ENCODE data around the gene FAM98B.
A peak's percentile ranks its signal among the peaks of the same experiment; 100 is the strongest.

FAM98B gene

GRCh38 chr15:38474155-38474757, 20.3 kb downstream of the FAM98B start:
- Mint-ChIP-seq H3K27ac (no peak overlapping the region), H3K27me3 (no peaks in the 10 kb centered on the region), H3K4me3 (no peak overlapping the region), H3K4me1 (peaks cover 0 to 1% of the 10 kb centered on the region in 2 donors), H3K36me3 (peaks cover 22 to 34% of the 10 kb centered on the region in 2 donors), H3K9me3 (no peaks in the 10 kb centered on the region)
- DNase-seq (peak; percentile 7), ATAC-seq (replicated peaks) (peak; percentile 86 to 89)

GRCh38 chr15:38475361-38475760, 21.4 kb downstream of the FAM98B start:
- DNase-seq (no peak), ATAC-seq (replicated peaks) (no peak)
- no peaks in the 10 kb centered on the region for H3K27me3 Mint-ChIP-seq
- no peaks in the 10 kb centered on the region for H3K9me3 Mint-ChIP-seq
- peaks cover 22 to 39% of the 10 kb centered on the region in 2 donors for H3K36me3 Mint-ChIP-seq
- no peak overlapping the region for H3K27ac Mint-ChIP-seq
- peaks cover 1 to 5% of the 10 kb centered on the region in 2 donors for H3K4me1 Mint-ChIP-seq
- H3K4me3 Mint-ChIP-seq, result no peak overlapping the region

GRCh38 chr15:38476120-38476519, 22.2 kb downstream of the FAM98B start:
- Mint-ChIP-seq H3K27me3 (no peaks in the 10 kb centered on the region), H3K9me3 (no peaks in the 10 kb centered on the region), H3K27ac (no peak overlapping the region), H3K36me3 (peaks cover 22 to 40% of the 10 kb centered on the region in 2 donors), H3K4me3 (no peak overlapping the region), H3K4me1 (peaks cover 1 to 5% of the 10 kb centered on the region in 2 donors)
- no peak for ATAC-seq (replicated peaks)
- no peak for DNase-seq

DNA sequence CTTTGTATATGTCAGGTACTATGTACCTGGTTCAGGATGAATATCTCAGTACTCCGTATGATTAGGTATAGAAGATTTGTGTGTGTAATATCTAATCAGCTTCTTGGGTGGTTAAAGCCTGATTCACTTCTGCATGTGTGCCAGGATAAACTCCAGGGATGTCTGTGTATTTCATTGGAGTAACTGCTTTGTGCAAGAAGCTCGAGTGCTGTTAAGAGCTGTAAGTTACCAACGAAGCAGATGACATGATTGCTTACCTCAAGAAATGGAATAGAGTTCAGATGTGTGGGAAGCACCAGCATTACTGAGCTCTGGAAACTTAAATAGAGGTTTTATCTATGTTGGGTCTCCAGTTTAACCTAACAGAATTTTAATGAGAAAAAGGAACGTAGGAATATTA, 23.7 kb downstream of the FAM98B start:
- DNase-seq (no peak), ATAC-seq (replicated peaks) (no peak)
- peaks cover 25 to 49% of the 10 kb centered on the region in 2 donors for H3K36me3 Mint-ChIP-seq
- no peak overlapping the region for H3K4me3 Mint-ChIP-seq
- peaks cover 1 to 5% of the 10 kb centered on the region in 2 donors for H3K4me1 Mint-ChIP-seq
- H3K27ac Mint-ChIP-seq, result no peak overlapping the region
- H3K9me3 Mint-ChIP-seq, result no peaks in the 10 kb centered on the region
- no peaks in the 10 kb centered on the region for H3K27me3 Mint-ChIP-seq

DNA sequence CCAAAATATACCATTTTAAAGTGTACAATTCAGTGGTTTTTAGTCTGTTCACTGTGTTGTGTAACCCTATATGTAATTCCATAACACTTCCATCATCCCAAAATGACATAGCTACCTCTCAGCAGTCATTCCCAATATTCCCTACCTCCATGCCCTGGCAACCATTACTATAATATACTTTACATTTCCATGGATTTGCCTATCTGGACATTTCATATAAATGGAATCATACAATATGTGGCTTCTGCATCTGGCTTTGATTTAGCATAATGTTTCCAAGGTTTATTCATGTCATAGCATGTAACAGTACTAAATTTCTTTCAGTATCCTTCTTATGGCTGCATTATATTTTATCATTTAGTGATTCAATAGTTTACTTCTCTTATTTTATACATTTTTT, 25.3 kb downstream of the FAM98B start:
- no peak for ATAC-seq (replicated peaks)

DNA sequence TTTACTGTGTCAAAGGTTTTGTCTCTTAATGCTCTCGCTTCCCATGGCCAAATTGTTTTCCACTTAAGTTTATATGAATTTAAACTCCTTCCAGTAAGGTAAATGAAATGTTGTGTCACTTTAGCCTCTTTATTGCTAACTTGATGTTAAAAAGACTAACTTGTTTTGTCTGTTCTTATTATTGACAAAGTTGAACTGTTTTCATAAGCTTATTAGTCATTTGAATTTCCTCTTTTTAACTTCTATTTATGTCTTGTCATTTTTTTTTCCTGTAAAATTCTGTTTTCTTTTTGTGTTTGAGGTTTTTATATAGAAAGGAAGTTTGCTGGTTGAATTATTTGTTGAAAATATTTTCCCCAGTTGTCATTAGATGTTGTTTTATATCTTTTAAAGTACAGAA, 25.8 kb downstream of the FAM98B start:
- Mint-ChIP-seq H3K9me3 (no peaks in the 10 kb centered on the region), H3K27ac (no peak overlapping the region), H3K36me3 (peaks cover 18 to 42% of the 10 kb centered on the region in 2 donors), H3K4me3 (no peak overlapping the region), H3K4me1 (peaks cover 0 to 5% of the 10 kb centered on the region in 2 donors), H3K27me3 (no peaks in the 10 kb centered on the region)
- no peak for ATAC-seq (replicated peaks)
- no peak for DNase-seq

More for the DNA sequence above, 25.3 kb downstream of the FAM98B start:
- Mint-ChIP-seq H3K27me3 (no peaks in the 10 kb centered on the region), H3K9me3 (no peaks in the 10 kb centered on the region), H3K4me1 (peaks cover 1 to 5% of the 10 kb centered on the region in 2 donors), H3K4me3 (no peak overlapping the region), H3K27ac (no peak overlapping the region), H3K36me3 (peaks cover 22 to 47% of the 10 kb centered on the region in 2 donors)
- DNase-seq, result no peak

DNA sequence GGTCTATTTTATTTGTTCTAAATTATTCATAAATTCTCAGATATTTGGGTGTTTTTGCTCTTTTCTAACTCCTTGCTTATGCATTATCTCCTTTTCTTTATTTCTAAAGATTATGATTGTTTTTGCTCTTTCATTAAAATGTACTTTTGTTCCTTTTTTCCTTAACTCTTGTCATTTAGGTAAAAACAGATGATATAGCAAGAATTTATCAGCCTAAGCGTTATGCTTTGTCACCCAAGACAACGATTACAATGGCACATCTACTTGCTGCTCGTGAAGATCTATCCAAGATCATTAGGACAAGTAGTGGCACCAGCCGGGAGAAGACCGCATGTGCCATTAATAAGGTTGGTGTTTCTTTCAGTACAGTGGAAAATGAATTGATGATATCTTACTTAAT, 27.2 kb downstream of the FAM98B start:
- H3K27me3 Mint-ChIP-seq, result no peaks in the 10 kb centered on the region
- H3K36me3 Mint-ChIP-seq, result peaks cover 13 to 32% of the 10 kb centered on the region in 2 donors
- H3K27ac Mint-ChIP-seq, result peak overlapping the region; percentile 9
- ATAC-seq (replicated peaks) (no peak), DNase-seq (no peak)
- H3K9me3 Mint-ChIP-seq, result no peaks in the 10 kb centered on the region
- H3K4me3 Mint-ChIP-seq, result no peak overlapping the region
- peaks cover 0 to 5% of the 10 kb centered on the region in 2 donors for H3K4me1 Mint-ChIP-seq

DNA sequence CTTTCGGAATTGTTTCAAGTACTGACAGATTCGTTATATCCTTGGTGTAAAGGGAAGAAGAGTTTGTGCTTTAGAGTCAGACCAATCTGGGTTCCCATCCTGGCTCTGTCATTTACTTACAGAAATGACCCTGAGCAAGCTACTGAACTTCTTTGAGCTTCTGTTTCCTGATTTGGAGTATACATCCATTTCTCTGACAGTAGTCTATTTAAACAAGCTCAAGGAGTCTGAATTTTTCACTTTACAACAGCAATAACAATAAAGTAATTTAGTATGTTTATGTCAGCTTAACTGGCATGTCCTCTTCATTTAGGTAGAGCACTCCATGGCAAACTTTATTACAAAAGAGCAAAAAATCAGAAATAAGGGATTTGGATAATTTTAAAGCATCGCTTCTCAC, 27.8 kb downstream of the FAM98B start:
- Mint-ChIP-seq H3K9me3 (no peaks in the 10 kb centered on the region), H3K36me3 (peaks cover 11 to 28% of the 10 kb centered on the region in 2 donors), H3K4me3 (no peak overlapping the region), H3K27me3 (no peaks in the 10 kb centered on the region), H3K4me1 (peaks cover under 1 to 7% of the 10 kb centered on the region in 2 donors), H3K27ac (no peak overlapping the region)
- DNase-seq, result no peak
- ATAC-seq (replicated peaks), result no peak

GRCh38 chr15:38482572-38482971, 28.6 kb downstream of the FAM98B start:
- Mint-ChIP-seq H3K36me3 (peaks cover 12 to 28% of the 10 kb centered on the region in 2 donors), H3K4me1 (peaks cover 2 to 10% of the 10 kb centered on the region in 2 donors)
- no peak for ATAC-seq (replicated peaks)

DNA sequence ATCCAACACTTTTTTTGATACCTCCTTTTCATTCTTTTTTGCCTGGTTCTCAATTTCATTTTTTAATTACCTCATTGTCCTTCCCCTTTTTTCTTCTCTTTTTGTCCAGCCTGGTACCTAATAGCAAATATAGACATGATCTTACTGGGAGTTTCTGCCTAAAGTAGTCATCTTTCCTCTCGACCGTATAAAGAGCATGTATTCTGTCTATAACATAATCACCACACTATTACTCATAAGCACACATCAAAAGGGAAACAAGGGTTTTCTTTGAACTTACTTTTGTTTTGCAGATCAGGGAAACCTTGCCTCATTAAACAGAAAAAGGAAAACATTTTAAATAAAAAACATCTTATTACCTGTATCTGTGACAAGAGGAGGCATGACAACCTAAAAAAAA, 33.0 kb downstream of the FAM98B start:
- no peaks in the 10 kb centered on the region for H3K9me3 Mint-ChIP-seq

More at GRCh38 chr15:38482572-38482971, 28.6 kb downstream of the FAM98B start:
- no peak for DNase-seq
- H3K27ac Mint-ChIP-seq, result no peak overlapping the region
- H3K27me3 Mint-ChIP-seq, result no peaks in the 10 kb centered on the region
- H3K9me3 Mint-ChIP-seq, result no peaks in the 10 kb centered on the region
- no peak overlapping the region for H3K4me3 Mint-ChIP-seq

GRCh38 chr15:38487378-38487777, 33.5 kb downstream of the FAM98B start:
- Mint-ChIP-seq H3K9me3 (no peaks in the 10 kb centered on the region), H3K36me3 (peaks cover 15% of the 10 kb centered on the region in 2 donors), H3K4me1 (peaks cover 2 to 5% of the 10 kb centered on the region in 2 donors), H3K27me3 (no peaks in the 10 kb centered on the region), H3K27ac (no peak overlapping the region), H3K4me3 (no peak overlapping the region)
- no peak for DNase-seq
- ATAC-seq (replicated peaks), result no peak

More for the DNA sequence above, 33.0 kb downstream of the FAM98B start:
- H3K4me1 Mint-ChIP-seq, result peaks cover 2 to 5% of the 10 kb centered on the region in 2 donors
- H3K27ac Mint-ChIP-seq, result peak overlapping the region; percentile 6
- peaks cover 17 to 19% of the 10 kb centered on the region in 2 donors for H3K36me3 Mint-ChIP-seq
- ATAC-seq (replicated peaks), result no peak
- no peak for DNase-seq
- no peaks in the 10 kb centered on the region for H3K27me3 Mint-ChIP-seq
- no peak overlapping the region for H3K4me3 Mint-ChIP-seq

GRCh38 chr15:38490242-38490922, 36.5 kb downstream of the FAM98B start:
- no peak overlapping the region for H3K4me3 Mint-ChIP-seq
- no peak for DNase-seq
- H3K27ac Mint-ChIP-seq, result no peak overlapping the region
- H3K36me3 Mint-ChIP-seq, result peaks cover 19 to 20% of the 10 kb centered on the region in 2 donors
- H3K27me3 Mint-ChIP-seq, result no peaks in the 10 kb centered on the region
- H3K9me3 Mint-ChIP-seq, result no peaks in the 10 kb centered on the region
- peaks cover 2 to 5% of the 10 kb centered on the region in 2 donors for H3K4me1 Mint-ChIP-seq
- no peak for ATAC-seq (replicated peaks)

- Mint-ChIP-seq H3K4me1 (peaks cover 0 to 2% of the 10 kb centered on the region in 2 donors), H3K9me3 (peaks cover 0 to 4% of the 10 kb centered on the region in 2 donors), H3K4me3 (no peak overlapping the region), H3K27me3 (no peaks in the 10 kb centered on the region), H3K36me3 (peaks cover 32 to 33% of the 10 kb centered on the region in 2 donors), H3K27ac (no peak overlapping the region)
- DNase-seq, result no peak
- ATAC-seq (replicated peaks), result no peak
Observed at GRCh38 chr15:38496151-38496550, 42.2 kb downstream of the FAM98B start.

DNA sequence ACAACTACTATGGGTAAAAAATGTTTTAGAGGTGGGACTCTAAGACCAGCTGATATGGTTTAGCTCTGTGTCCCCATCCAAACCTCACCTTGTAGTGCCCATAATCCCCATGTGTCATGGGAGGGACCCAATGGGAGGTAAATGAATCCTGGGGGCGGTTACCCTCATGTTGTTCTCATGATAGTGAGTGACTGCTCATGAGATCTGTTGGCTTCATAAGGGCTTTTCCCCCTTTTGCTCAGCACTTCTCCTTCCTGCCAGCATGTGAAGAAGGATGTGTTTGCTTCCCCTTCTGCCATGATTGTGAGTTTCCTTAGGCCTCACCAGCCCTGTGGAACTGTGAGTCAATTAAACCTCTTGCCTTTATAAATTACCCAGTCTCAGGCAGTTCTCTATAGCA, 45.7 kb downstream of the FAM98B start:
- no peak for DNase-seq
- peaks cover 0 to 2% of the 10 kb centered on the region in 2 donors for H3K4me1 Mint-ChIP-seq
- ATAC-seq (replicated peaks), result no peak
- peaks cover 41 to 42% of the 10 kb centered on the region in 2 donors for H3K36me3 Mint-ChIP-seq
- H3K9me3 Mint-ChIP-seq, result peaks cover 0 to 4% of the 10 kb centered on the region in 2 donors
- H3K4me3 Mint-ChIP-seq, result no peak overlapping the region
- H3K27ac Mint-ChIP-seq, result no peak overlapping the region
- H3K27me3 Mint-ChIP-seq, result no peaks in the 10 kb centered on the region

- ATAC-seq (replicated peaks) (no peak), DNase-seq (no peak)
- Mint-ChIP-seq H3K9me3 (peaks cover 0 to 4% of the 10 kb centered on the region in 2 donors), H3K4me3 (no peak overlapping the region), H3K4me1 (peaks cover 0 to 2% of the 10 kb centered on the region in 2 donors), H3K27me3 (no peaks in the 10 kb centered on the region), H3K27ac (no peak overlapping the region), H3K36me3 (peaks cover 39 to 52% of the 10 kb centered on the region in 2 donors)
Observed at GRCh38 chr15:38503496-38503895, 49.6 kb downstream of the FAM98B start.
